Transverse colon (tissue), 4 donors: ENCODE measurements around the gene PPP1R3G. TPM values are rescaled to one million over a fixed set of nuclear protein-coding genes. Genes with fewer than 3 reads are reported as not detected.

Source experiments
- DNase-seq: peaks from one replicate; pipeline ENCODE4 v3.0.0-alpha.2; 2019
- H3K27ac ChIP-seq, 4 donors: fragments of 200-600 bp; sonication (generic); 2 replicates each; pipeline ENCODE4 v1.5.1; 2016 to 2018; ENCODE audit warnings: inconsistent platforms in 4 of 4
- H3K27me3 ChIP-seq: fragments of 200-600 bp; sonication (generic); 2 replicates; pipeline ENCODE4 v1.5.1; 2017; ENCODE audit warnings: inconsistent platforms
- H3K36me3 ChIP-seq, 4 donors: fragments of 200-600 bp; sonication (generic); 2 replicates each; pipeline ENCODE4 v1.5.1; 2017 to 2019; ENCODE audit warnings: inconsistent platforms in 4 of 4
- H3K4me1 ChIP-seq, 4 donors: fragments of 200-600 bp; sonication (generic); 2 replicates each; pipeline ENCODE4 v1.5.1; 2017 to 2020; ENCODE audit warnings: inconsistent platforms in 4 of 4
- H3K4me3 ChIP-seq, 4 donors: fragments of 200-600 bp; sonication (generic); 1 replicate in 1 of 4; 2 replicates in 3 of 4; pipeline versions ENCODE4 v1.5.1 to v1.6.1; 2017 to 2019; ENCODE audit warnings: inconsistent platforms in 4 of 4
- H3K9me3 ChIP-seq, 2 donors: fragments of 200-600 bp; sonication (generic); 2 replicates each; pipeline ENCODE4 v1.5.1; 2017 to 2019; ENCODE audit warnings: inconsistent platforms in 2 of 2
- CTCF ChIP-seq, 5 experiments: fragments of 200-600 bp in 3 of 5; fragments of 450-650 bp in 2 of 5; sonication (generic) in 3 of 5; IDR thresholded peaks; 1 replicate in 2 of 5; 2 replicates in 3 of 5; pipeline ENCODE4 v1.5.1; 2016 to 2017; ENCODE audit warnings: antibody characterized with exemption in 5 of 5, inconsistent platforms in 3 of 5, mild to moderate bottlenecking in 2 of 5, moderate library complexity in 1 of 5
- EP300 ChIP-seq: sonication (generic); formaldehyde crosslinking; IDR thresholded peaks from one replicate; pipeline ENCODE4 v1.6.1; 2017; ENCODE audit warnings: antibody characterized with exemption, low read depth
- POLR2A ChIP-seq: fragments of 450-650 bp; IDR thresholded peaks from one replicate; pipeline ENCODE4 v1.6.1; 2016; ENCODE audit warnings: antibody characterized with exemption, mild to moderate bottlenecking, moderate library complexity
- POLR2AphosphoS5 ChIP-seq, 3 donors: sonication (generic); formaldehyde crosslinking; IDR thresholded peaks; one replicate each; pipeline ENCODE4 v1.6.1; 2016; ENCODE audit warnings: antibody characterized with exemption in 3 of 3
- WGBS, 2 donors: methylation state at CpG; one replicate each; pipeline ENCODE4 v1.1.5; 2018; ENCODE audit warnings: low coverage in 1 of 2; 5-methylcytosine and 5-hydroxymethylcytosine counted together
- in situ Hi-C, 4 donors: fragments of 200-750 bp; cut with MboI; loops; one replicate each; pipeline versions ENCODE4 v1.15.0 to v1.15.1; 2017; ENCODE audit warnings: low sequenced_read_pairs in 3 of 4, low pct_ligation_motif_present in 1 of 4, low pct_unique_long_range_greater_than_20kb in 1 of 4
- intact Hi-C: fragments of 100-400 bp; cut with DNase I; formaldehyde crosslinking; loops from one replicate; pipeline ENCODE4 v1.15.1; 2023; ENCODE audit warnings: low total_unique reads
- total RNA-seq, 4 donors: library from RNA; depleted of rRNA; stranded (reverse); fragments of >200 nt; gene quantifications; one replicate each; pipeline ENCODE4 v1.1.0, GENCODE V29; 2016

The PPP1R3G gene
- total RNA-seq, 4 donors from 2014 or later: 0.40 to 1.2 (median 0.95) TPM; not detected in 1

- Histone ChIP-seq H3K4me1 (no peaks in the 10 kb centered on the region), H3K4me3 (no peak overlapping the region), H3K36me3 (no peaks in the 10 kb centered on the region), H3K27me3 (no peaks in the 10 kb centered on the region), H3K27ac (no peak overlapping the region), H3K9me3 (peaks cover 0 to 11% of the 10 kb centered on the region in 2 donors)
- DNase-seq: no peak
- intact Hi-C loops: no loop called here
- TF ChIP-seq EP300 (no peak), POLR2A (no peak), POLR2AphosphoS5 (IDR thresholded peaks at IDR 0.05) (no peak), CTCF (IDR thresholded peaks at IDR 0.05) (no peak)
- in situ Hi-C loops: no loop called here
- 83 to 100% methylated on average over 1 of the region's 1 CpG for WGBS, 2 donors
Observed at GRCh38 chr6:5051394-5051793, 33.7 kb upstream of the PPP1R3G start.

- H3K4me3 ChIP-seq: no peak overlapping the region
- in situ Hi-C loops: no loop called here
- H3K27me3 ChIP-seq: no peaks in the 10 kb centered on the region
- intact Hi-C loops: no loop called here
- H3K4me1 ChIP-seq: no peaks in the 10 kb centered on the region
- H3K9me3 ChIP-seq: peaks cover 0 to 11% of the 10 kb centered on the region in 2 donors
- DNase-seq: no peak
- TF ChIP-seq CTCF (IDR thresholded peaks at IDR 0.05): no peak
- TF ChIP-seq EP300: no peak
- no peak for TF ChIP-seq POLR2A
- no peak for TF ChIP-seq POLR2AphosphoS5 (IDR thresholded peaks at IDR 0.05)
- H3K27ac ChIP-seq: no peak overlapping the region
- no peaks in the 10 kb centered on the region for H3K36me3 ChIP-seq
Observed at GRCh38 chr6:5053038-5053437, 32.1 kb upstream of the PPP1R3G start.

- intact Hi-C loops: no loop called here
- no peak overlapping the region for H3K27ac ChIP-seq
- in situ Hi-C loops: no loop called here
Observed at GRCh38 chr6:5053864-5054244, 31.3 kb upstream of the PPP1R3G start.

GRCh38 chr6:5054245-5054873 lies 30.8 kb upstream of the PPP1R3G start:
- no peak overlapping the region for H3K27ac ChIP-seq
- intact Hi-C loops: no loop called here
- in situ Hi-C loops: no loop called here
- peaks cover 0 to 11% of the 10 kb centered on the region in 2 donors for H3K9me3 ChIP-seq
- no peaks in the 10 kb centered on the region for H3K36me3 ChIP-seq
- peaks cover 0 to 1% (median 0%) of the 10 kb centered on the region in 4 donors for H3K4me1 ChIP-seq
- no peak for DNase-seq
- no peak for TF ChIP-seq EP300
- no peak for TF ChIP-seq POLR2A
- no peak for TF ChIP-seq CTCF (IDR thresholded peaks at IDR 0.05)
- H3K27me3 ChIP-seq: no peaks in the 10 kb centered on the region
- 77 to 100% methylated on average over 1 to 6 of the region's 6 CpGs for WGBS, 2 donors
- H3K4me3 ChIP-seq: no peak overlapping the region

More at GRCh38 chr6:5053864-5054244, 31.3 kb upstream of the PPP1R3G start:
- H3K27me3 ChIP-seq: no peaks in the 10 kb centered on the region
- TF ChIP-seq POLR2AphosphoS5 (IDR thresholded peaks at IDR 0.05): no peak
- no peak for TF ChIP-seq POLR2A
- TF ChIP-seq CTCF (IDR thresholded peaks at IDR 0.05): no peak
- no peak for TF ChIP-seq EP300
- H3K36me3 ChIP-seq: no peaks in the 10 kb centered on the region
- no peaks in the 10 kb centered on the region for H3K4me1 ChIP-seq
- no peak overlapping the region for H3K4me3 ChIP-seq
- WGBS, 2 donors: 29 to 60% methylated on average over 1 of the region's 1 CpG
- no peak for DNase-seq
- peaks cover 0 to 11% of the 10 kb centered on the region in 2 donors for H3K9me3 ChIP-seq
